ENCODE measurements around the gene PRR14L. TPM values are rescaled to one million over a fixed set of nuclear protein-coding genes. Genes with fewer than 3 reads are reported as not detected.
A peak's percentile ranks its signal among the peaks of the same experiment; 100 is the strongest.
"Not testable (repeated sequence)": the region's sequence is repeated elsewhere in the genome, so short reads cannot be mapped to it uniquely, and the experiment has no call there.

The PRR14L gene
- total RNA-seq, 1 experiment from 2014 or later: 60.5 TPM

DNA sequence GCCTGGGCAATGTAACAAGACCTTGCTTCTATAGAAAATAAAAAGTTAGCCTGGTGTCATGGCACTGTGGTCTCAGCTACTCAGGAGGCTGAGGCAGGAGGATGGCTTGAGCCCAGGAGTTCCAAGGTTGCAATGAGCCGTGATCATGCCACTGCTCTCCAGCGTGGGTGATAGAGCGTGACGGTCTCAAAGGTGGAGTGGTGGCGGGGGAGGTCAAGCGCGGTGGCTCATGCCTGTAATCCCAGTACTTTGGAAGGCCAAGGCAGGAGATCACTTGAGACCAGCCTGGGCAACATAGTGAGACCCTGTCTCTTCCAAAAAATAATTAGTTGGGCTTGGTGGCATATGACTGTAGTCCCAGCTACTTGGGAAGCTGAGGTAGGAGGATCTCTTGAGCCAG, 71.2 kb downstream of the PRR14L start:
- TF ChIP-seq, protein P1, sequence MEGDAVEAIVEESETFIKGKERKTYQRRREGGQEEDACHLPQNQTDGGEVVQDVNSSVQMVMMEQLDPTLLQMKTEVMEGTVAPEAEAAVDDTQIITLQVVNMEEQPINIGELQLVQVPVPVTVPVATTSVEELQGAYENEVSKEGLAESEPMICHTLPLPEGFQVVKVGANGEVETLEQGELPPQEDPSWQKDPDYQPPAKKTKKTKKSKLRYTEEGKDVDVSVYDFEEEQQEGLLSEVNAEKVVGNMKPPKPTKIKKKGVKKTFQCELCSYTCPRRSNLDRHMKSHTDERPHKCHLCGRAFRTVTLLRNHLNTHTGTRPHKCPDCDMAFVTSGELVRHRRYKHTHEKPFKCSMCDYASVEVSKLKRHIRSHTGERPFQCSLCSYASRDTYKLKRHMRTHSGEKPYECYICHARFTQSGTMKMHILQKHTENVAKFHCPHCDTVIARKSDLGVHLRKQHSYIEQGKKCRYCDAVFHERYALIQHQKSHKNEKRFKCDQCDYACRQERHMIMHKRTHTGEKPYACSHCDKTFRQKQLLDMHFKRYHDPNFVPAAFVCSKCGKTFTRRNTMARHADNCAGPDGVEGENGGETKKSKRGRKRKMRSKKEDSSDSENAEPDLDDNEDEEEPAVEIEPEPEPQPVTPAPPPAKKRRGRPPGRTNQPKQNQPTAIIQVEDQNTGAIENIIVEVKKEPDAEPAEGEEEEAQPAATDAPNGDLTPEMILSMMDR (IDR thresholded peaks at IDR 0.05; ENCODE audit: unreplicated experiment): no peak
- Mint-ChIP-seq H3K27ac (ENCODE audit: unreplicated experiment) (no peak overlapping the region), H3K4me3 (ENCODE audit: low read depth, unreplicated experiment) (no peak overlapping the region), H3K4me1 (ENCODE audit: low read depth, unreplicated experiment) (peaks cover 14% of the 10 kb centered on the region), H3K9me3 (ENCODE audit: low read depth, unreplicated experiment) (peaks cover 2% of the 10 kb centered on the region), H3K36me3 (ENCODE audit: insufficient read depth, unreplicated experiment) (peaks cover 15% of the 10 kb centered on the region), H3K27me3 (ENCODE audit: unreplicated experiment) (no peaks in the 10 kb centered on the region)
- BruUV-seq (replicated peaks): no TSS peak
- intact Hi-C loops (cut with micrococcal nuclease; ENCODE audit: unreplicated experiment): no loop called here
- CTCF ChIA-PET: interaction anchor here (0.7 kb wide), 1 partner anchor 1072 kb away, joined by 4 read pairs; the partner anchor contains the start of gene TCN2
- DNase-seq: no peak

- CTCF ChIA-PET: interaction anchor here (0.7 to 1.5 kb wide), 5 partner anchors 11 to 565 kb away, joined by 3 to 12 read pairs (median 5); partner anchors contain the start of gene PISD
- Mint-ChIP-seq H3K9me3 (ENCODE audit: low read depth, unreplicated experiment) (peaks cover 2% of the 10 kb centered on the region), H3K4me1 (ENCODE audit: low read depth, unreplicated experiment) (peaks cover 14% of the 10 kb centered on the region), H3K27ac (ENCODE audit: unreplicated experiment) (peak overlapping the region; percentile 81), H3K36me3 (ENCODE audit: insufficient read depth, unreplicated experiment) (peaks cover 15% of the 10 kb centered on the region), H3K27me3 (ENCODE audit: unreplicated experiment) (no peaks in the 10 kb centered on the region), H3K4me3 (ENCODE audit: low read depth, unreplicated experiment) (peak overlapping the region; percentile 71)
- intact Hi-C loops (cut with micrococcal nuclease; ENCODE audit: unreplicated experiment): no loop called here
- peak; percentile 97 for DNase-seq
- no TSS peak for BruUV-seq (replicated peaks)
- TF ChIP-seq, protein P1 (IDR thresholded peaks at IDR 0.05; ENCODE audit: unreplicated experiment): no peak
Measured at GRCh38 chr22:31676700-31677099, 73.2 kb downstream of the PRR14L start.

DNA sequence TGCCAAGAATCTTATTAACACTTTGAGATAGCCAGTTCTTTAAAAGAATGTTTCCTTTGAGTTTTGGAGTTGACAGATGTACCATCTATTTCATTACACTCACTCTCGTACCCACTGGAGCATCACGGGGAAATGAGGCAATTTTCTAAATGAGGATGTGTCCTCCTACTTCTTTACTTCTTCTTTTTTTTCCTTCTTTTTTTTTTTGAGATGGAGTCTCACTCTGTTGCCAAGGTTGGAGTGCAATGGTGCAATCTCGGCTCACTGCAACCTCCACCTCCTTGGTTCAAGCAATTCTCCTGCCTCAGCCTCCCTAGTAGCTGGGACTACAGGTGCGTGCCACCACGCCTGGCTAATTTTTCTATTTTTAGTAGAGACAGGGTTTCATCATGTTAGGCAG, 75.7 kb downstream of the PRR14L start:
- H3K27me3 Mint-ChIP-seq (ENCODE audit: unreplicated experiment); BruUV-seq (replicated peaks); H3K9me3 Mint-ChIP-seq (ENCODE audit: low read depth, unreplicated experiment); intact Hi-C loops (cut with micrococcal nuclease; ENCODE audit: unreplicated experiment); H3K27ac Mint-ChIP-seq (ENCODE audit: unreplicated experiment); H3K4me3 Mint-ChIP-seq (ENCODE audit: low read depth, unreplicated experiment); DNase-seq: not testable (repeated sequence)
- Mint-ChIP-seq H3K36me3 (ENCODE audit: insufficient read depth, unreplicated experiment) (peaks cover 15% of the 10 kb centered on the region), H3K4me1 (ENCODE audit: low read depth, unreplicated experiment) (peaks cover 20% of the 10 kb centered on the region)
- CTCF ChIA-PET: interaction anchor here (2.5 kb wide), 1 partner anchor 8 kb away, joined by 7 read pairs; no protein-coding TSS in a partner anchor

- not testable (repeated sequence) for H3K9me3 Mint-ChIP-seq (ENCODE audit: low read depth, unreplicated experiment); H3K4me3 Mint-ChIP-seq (ENCODE audit: low read depth, unreplicated experiment); H3K4me1 Mint-ChIP-seq (ENCODE audit: low read depth, unreplicated experiment); DNase-seq; BruUV-seq (replicated peaks); H3K27me3 Mint-ChIP-seq (ENCODE audit: unreplicated experiment); H3K36me3 Mint-ChIP-seq (ENCODE audit: insufficient read depth, unreplicated experiment); H3K27ac Mint-ChIP-seq (ENCODE audit: unreplicated experiment)
- intact Hi-C loops (cut with micrococcal nuclease; ENCODE audit: unreplicated experiment): loop anchor here (5.0 kb wide), 1 partner anchor 278 kb away; no protein-coding TSS in a partner anchor
- CTCF ChIA-PET: interaction anchor here (1.1 kb wide), 1 partner anchor 14 kb away, joined by 3 read pairs; no protein-coding TSS in a partner anchor
Measured at GRCh38 chr22:31668849-31669248, 81.1 kb downstream of the PRR14L start.

- intact Hi-C loops (cut with micrococcal nuclease; ENCODE audit: unreplicated experiment): loop anchor here (5.0 kb wide), 2 partner anchors 90 to 310 kb away; partner anchors contain the start of genes DEPDC5 and PRR14L
- peaks cover 34% of the 10 kb centered on the region for H3K36me3 Mint-ChIP-seq (ENCODE audit: insufficient read depth, unreplicated experiment)
- no peaks in the 10 kb centered on the region for H3K9me3 Mint-ChIP-seq (ENCODE audit: low read depth, unreplicated experiment)
- DNase-seq: no peak
- H3K27me3 Mint-ChIP-seq (ENCODE audit: unreplicated experiment): no peaks in the 10 kb centered on the region
- CTCF ChIA-PET: interaction anchor here (0.7 to 2.7 kb wide), 3 partner anchors 14 to 308 kb away, joined by 9 to 13 read pairs (median 12); no protein-coding TSS in a partner anchor
- TF ChIP-seq, protein P1 (IDR thresholded peaks at IDR 0.05; ENCODE audit: unreplicated experiment): no peak
- TSS peak; percentile 97 for BruUV-seq (replicated peaks)
- peaks cover 23% of the 10 kb centered on the region for H3K4me1 Mint-ChIP-seq (ENCODE audit: low read depth, unreplicated experiment)
- H3K4me3 Mint-ChIP-seq (ENCODE audit: low read depth, unreplicated experiment): peak overlapping the region; percentile 93
- peak overlapping the region; percentile 99 for H3K27ac Mint-ChIP-seq (ENCODE audit: unreplicated experiment)
Measured at GRCh38 chr22:31662668-31663037, 87.3 kb downstream of the PRR14L start.
